PC-3 (cell line): ENCODE results near the gene CPB2.

Source experiments
- CTCF ChIP-seq: fragments of 300-600 bp; sonication (generic); conservative IDR thresholded peaks from 2 replicates; pipeline ENCODE4 v1.5.1; 2017; ENCODE audit warnings: antibody characterized with exemption, low read depth, mild to moderate bottlenecking, low read length
- EZH2phosphoT487 ChIP-seq: fragments of 300-600 bp; sonication (generic); IDR thresholded peaks from 2 replicates; pipeline ENCODE4 v1.6.1; 2018; ENCODE audit warnings: mild to moderate bottlenecking, antibody characterized with exemption, low read length, borderline replicate concordance

- TF ChIP-seq EZH2phosphoT487 (no peak), CTCF (peak; percentile 28; the same call in 1 of the 2 replicates)
Measured at GRCh38 chr13:46052319-46053161, 52.3 kb downstream of the CPB2 start, which contains the start of gene ZC3H13.
